NOMO-1 treated with DMSO at 0.1 percent for 48 hours (cell line): Measurements from ENCODE around the gene RPS6KB2.

ENCODE experiments used
- DNase-seq: peaks from one replicate; lab custom pipeline; 2025; ENCODE audit not compliant: unreplicated experiment; lab: John Stamatoyannopoulos, UW

RPS6KB2 gene

GRCh38 chr11:67428052-67429001 is at the start of gene RPS6KB2:
TSS of gene RPS6KB2 (plus strand) at chr11:67428494. CDS start at chr11:67428546, 52 bp downstream.
- DNase-seq = peak; percentile 93

GRCh38 chr11:67378544-67378943 is 49.8 kb upstream of the RPS6KB2 start:
- no peak for DNase-seq

GRCh38 chr11:67379061-67380058 is 48.9 kb upstream of the RPS6KB2 start:
- no peak for DNase-seq

- peak; percentile 87 for DNase-seq
Observed at GRCh38 chr11:67381244-67381972, 46.9 kb upstream of the RPS6KB2 start.

- DNase-seq = peak; percentile 72
Observed at GRCh38 chr11:67382276-67383136, 45.8 kb upstream of the RPS6KB2 start.

GRCh38 chr11:67384851-67385366 is 43.4 kb upstream of the RPS6KB2 start:
- DNase-seq = no peak

GRCh38 chr11:67387069-67387468 is 41.2 kb upstream of the RPS6KB2 start:
- no peak for DNase-seq

GRCh38 chr11:67387518-67387917 is 40.8 kb upstream of the RPS6KB2 start:
- DNase-seq = no peak

- DNase-seq = peak; percentile 40
Observed at GRCh38 chr11:67389477-67389876, 38.8 kb upstream of the RPS6KB2 start.

- DNase-seq = no peak
Observed at GRCh38 chr11:67390947-67391303, 37.4 kb upstream of the RPS6KB2 start.

- DNase-seq = peak; percentile 92
Observed at GRCh38 chr11:67391304-67392182, 36.8 kb upstream of the RPS6KB2 start, which contains the start of gene RAD9A. TSS of gene RAD9A (plus strand) at chr11:67391986. CDS start at chr11:67392045, 59 bp downstream.

GRCh38 chr11:67392183-67392715 is 36.0 kb upstream of the RPS6KB2 start:
- no peak for DNase-seq

- DNase-seq = no peak
Observed at GRCh38 chr11:67393437-67393836, 34.9 kb upstream of the RPS6KB2 start.

- no peak for DNase-seq
Observed at GRCh38 chr11:67393990-67394389, 34.3 kb upstream of the RPS6KB2 start.

- DNase-seq = no peak
Observed at GRCh38 chr11:67395555-67396258, 32.6 kb upstream of the RPS6KB2 start.

GRCh38 chr11:67396259-67396581 is 32.1 kb upstream of the RPS6KB2 start:
- DNase-seq = no peak

- DNase-seq = peak; percentile 10
Observed at GRCh38 chr11:67396587-67397389, 31.5 kb upstream of the RPS6KB2 start.
